Hindlimb muscle (tissue), 1 donor: ENCODE measurements around the gene PCDHGA2. TPM values are rescaled to one million over a fixed set of nuclear protein-coding genes. Genes with fewer than 3 reads are reported as not detected.
"Not testable (repeated sequence)": the region's sequence is repeated elsewhere in the genome, so short reads cannot be mapped to it uniquely, and the experiment has no call there.

Experiments used
- DNase-seq: peaks from one replicate; pipeline ENCODE4 v3.0.0-alpha.2; 2013
- polyA plus RNA-seq: library from polyadenylated mRNA; unstranded; fragments of 120-200 nt; gene quantifications from one replicate; pipeline ENCODE4 v1.2.1, GENCODE V29; 2013; ENCODE audit not compliant: insufficient read length

The PCDHGA2 gene
- polyA plus RNA-seq, 1 donor = 2.1 TPM

DNA sequence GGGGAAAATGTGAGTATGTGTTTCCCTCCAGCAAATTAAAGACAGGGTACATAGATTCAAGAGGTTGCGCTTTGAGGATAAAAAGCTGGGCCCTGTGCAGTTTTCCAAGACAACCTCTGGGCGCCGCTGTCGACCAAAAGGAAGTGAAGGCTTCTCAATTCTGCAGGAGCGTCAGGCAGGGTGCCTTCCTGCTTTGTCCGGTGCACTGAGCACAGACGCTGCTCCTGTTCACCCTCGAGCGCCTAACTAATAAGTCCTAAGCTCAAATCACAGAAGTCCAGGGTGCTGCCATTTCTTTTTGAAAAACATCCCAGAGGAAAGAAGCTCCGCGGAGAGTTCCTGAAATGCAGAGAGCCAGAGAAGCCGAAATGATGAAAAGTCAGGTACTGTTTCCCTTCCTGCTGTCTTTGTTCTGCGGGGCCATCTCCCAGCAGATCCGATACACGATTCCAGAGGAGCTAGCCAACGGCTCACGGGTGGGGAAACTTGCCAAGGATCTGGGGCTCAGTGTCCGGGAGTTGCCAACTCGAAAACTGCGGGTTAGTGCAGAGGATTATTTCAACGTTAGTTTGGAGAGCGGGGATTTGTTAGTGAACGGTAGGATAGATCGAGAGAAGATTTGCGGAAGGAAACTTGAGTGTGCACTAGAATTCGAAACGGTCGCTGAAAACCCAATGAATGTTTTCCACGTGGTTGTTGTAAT is 11.5 kb downstream of the PCDHGA2 start, which contains the start of gene PCDHGB1:
TSS of gene PCDHGB1 (plus strand) at position 183 of the 703 bp plus-strand sequence. CDS start at position 345, 162 bp downstream.
- DNase-seq = no peak

GRCh38 chr5:141351591-141351990 is 13.0 kb downstream of the PCDHGA2 start:
- no peak for DNase-seq

DNA sequence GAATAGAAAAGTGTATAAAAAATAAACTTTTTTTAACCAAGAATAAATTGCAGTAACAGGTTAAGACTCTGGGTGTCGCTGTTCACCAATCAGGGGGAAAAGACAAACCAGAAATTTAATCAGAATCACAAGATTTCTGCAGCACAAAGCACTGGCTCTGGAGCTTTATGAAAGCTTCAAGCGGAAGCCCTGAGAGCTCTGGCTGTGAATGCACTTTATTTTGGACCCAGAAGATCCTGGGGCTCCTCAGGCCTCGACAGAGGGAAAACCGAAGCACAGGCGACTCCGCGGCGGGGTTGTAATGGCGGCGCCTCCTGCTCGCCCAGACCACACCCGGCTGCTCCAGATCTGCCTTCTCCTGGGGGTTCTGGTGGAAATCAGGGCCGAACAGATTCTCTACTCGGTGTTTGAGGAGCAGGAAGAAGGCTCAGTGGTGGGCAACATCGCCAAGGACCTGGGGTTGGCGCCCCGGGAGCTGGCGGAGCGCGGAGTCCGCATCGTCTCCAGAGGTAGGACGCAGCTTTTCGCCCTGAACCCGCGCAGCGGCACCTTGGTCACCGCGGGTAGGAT is 16.4 kb downstream of the PCDHGA2 start, which contains the start of gene PCDHGA4:
TSS of gene PCDHGA4 (plus strand) at position 122 of the 570 bp plus-strand sequence. CDS start at position 209, 87 bp downstream.
- DNase-seq = no peak

GRCh38 chr5:141355641-141356040 is 17.1 kb downstream of the PCDHGA2 start:
- no peak for DNase-seq

DNA sequence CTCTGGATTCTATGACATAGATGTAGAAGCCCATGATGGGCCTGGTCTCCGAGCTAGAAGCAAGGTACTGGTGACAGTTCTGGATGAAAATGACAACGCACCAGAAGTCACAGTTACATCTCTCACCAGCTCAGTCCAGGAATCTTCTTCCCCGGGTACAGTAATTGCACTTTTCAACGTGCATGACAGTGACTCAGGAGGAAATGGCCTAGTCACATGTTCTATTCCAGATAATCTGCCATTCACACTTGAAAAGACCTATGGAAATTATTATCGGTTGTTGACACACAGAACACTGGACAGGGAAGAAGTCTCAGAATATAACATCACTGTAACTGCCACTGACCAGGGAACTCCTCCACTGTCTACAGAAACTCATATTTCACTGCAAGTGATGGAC is 17.6 kb downstream of the PCDHGA2 start:
- no peak for DNase-seq

- DNase-seq = no peak
Observed at GRCh38 chr5:141356950-141357349, 18.4 kb downstream of the PCDHGA2 start.

DNA sequence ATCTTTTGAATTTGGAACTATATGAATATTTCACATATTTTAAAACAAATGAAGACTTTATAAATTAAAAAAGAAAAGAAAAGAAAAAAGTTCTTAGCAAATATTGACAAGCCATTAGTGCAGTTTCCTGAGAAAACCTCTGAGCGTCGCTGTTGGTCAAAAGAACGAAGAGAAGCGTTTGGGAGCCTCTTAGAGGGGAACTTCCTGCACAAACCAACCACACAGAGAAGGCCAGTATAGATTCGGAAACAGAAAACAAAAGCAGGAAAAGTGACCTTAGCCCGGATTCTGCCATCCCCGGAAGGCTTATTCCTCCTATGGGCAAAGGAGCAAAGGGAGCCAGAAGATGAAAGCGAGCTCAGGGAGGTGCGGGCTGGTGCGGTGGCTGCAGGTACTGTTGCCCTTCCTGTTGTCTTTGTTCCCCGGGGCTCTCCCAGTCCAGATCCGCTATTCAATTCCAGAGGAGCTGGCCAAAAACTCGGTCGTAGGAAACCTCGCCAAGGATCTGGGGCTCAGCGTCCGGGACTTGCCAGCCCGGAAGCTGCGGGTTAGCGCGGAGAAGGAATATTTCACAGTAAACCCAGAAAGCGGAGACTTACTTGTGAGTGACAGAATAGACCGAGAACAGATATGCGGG is 21.3 kb downstream of the PCDHGA2 start, which contains the start of gene PCDHGB2:
TSS of gene PCDHGB2 (plus strand) at position 205 of the 637 bp plus-strand sequence. CDS start at position 347, 142 bp downstream.
- DNase-seq = no peak

DNA sequence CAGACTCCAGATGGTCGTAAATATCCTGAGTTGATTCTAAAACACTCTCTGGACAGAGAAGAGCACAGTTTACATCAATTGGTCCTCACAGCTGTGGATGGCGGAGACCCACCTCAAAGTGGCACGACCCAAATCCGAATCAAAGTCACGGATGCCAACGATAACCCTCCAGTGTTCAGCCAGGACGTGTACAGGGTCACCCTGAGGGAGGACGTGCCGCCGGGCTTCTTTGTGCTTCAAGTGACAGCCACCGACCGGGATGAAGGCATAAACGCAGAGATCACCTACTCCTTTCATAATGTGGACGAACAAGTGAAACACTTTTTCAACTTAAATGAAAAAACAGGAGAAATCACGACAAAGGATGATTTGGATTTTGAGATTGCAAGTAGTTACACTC is 22.1 kb downstream of the PCDHGA2 start:
- no peak for DNase-seq

GRCh38 chr5:141362719-141363118 is 24.2 kb downstream of the PCDHGA2 start:
- no peak for DNase-seq

DNA sequence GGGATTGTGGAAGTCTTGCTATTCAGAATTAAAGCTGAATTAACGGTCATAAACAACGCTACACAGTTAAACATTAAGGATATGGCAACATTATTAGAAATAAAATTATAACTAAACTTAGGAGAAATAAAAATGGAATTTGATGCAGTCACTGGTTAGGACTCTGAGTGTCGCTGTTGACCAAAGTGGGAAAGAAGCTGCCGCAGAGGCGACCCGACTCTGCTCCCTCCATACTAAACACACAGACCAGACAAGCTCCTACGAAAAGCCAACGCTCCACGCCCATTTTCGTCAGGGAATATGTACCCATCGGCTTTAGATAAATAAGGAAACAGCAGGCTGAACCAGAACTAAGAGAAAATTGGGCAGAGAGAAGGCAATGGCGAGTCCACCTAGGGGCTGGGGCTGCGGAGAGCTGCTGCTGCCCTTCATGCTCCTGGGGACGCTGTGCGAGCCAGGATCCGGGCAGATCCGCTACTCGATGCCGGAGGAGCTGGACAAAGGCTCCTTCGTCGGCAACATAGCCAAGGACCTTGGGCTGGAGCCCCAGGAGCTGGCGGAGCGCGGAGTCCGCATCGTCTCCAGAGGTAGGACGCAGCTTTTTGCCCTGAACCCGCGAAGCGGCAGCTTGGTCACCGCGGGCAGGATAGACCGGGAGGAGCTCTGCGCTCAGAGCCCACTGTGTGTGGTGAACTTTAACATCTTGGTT is 25.5 kb downstream of the PCDHGA2 start, which contains the start of gene PCDHGA5:
TSS of gene PCDHGA5 (plus strand) at position 211 of the 709 bp plus-strand sequence. CDS start at position 380, 169 bp downstream.
- no peak for DNase-seq

GRCh38 chr5:141366016-141366896 is 27.7 kb downstream of the PCDHGA2 start:
- no peak for DNase-seq

GRCh38 chr5:141369994-141370848 is 31.7 kb downstream of the PCDHGA2 start, which contains the start of gene PCDHGB3:
Gene PCDHGB3, plus strand, starts transcription at chr5:141370242. Its CDS starts 153 bp downstream, at chr5:141370395.
- DNase-seq = no peak

DNA sequence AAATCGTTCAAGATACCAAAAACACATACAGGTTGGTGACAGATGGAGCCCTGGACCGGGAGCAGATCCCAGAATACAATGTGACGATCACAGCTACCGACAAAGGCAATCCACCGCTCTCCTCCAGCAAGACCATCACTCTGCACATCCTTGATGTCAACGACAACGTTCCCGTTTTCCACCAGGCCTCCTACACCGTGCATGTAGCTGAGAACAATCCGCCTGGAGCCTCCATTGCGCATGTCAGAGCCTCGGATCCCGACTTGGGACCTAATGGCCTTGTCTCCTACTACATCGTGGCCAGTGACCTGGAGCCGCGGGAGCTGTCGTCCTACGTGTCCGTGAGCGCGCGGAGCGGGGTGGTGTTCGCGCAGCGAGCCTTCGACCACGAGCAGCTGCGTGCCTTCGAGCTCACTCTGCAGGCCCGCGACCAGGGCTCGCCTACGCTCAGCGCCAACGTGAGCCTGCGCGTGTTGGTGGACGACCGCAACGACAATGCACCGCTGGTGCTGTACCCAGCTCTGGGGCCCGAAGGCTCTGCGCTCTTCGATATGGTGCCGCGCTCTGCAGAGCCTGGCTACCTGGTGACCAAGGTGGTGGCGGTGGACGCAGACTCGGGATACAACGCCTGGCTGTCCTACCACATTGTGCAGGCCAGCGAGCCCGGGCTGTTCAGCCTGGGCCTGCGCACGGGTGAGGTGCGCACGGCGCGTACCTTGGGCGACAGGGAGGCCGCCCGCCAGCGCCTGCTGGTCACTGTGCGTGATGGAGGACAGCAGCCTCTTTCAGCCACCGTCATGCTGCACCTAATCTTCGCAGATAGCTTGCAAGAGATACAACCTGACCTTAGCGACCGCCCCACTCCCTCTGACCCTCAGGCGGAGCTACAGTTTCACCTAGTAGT is 33.3 kb downstream of the PCDHGA2 start:
- DNase-seq = no peak

GRCh38 chr5:141373673-141374317 is 35.2 kb downstream of the PCDHGA2 start, which contains the start of gene PCDHGA6:
Gene PCDHGA6, plus strand, starts transcription at chr5:141373891. Its CDS starts 193 bp downstream, at chr5:141374084.
- no peak for DNase-seq

DNA sequence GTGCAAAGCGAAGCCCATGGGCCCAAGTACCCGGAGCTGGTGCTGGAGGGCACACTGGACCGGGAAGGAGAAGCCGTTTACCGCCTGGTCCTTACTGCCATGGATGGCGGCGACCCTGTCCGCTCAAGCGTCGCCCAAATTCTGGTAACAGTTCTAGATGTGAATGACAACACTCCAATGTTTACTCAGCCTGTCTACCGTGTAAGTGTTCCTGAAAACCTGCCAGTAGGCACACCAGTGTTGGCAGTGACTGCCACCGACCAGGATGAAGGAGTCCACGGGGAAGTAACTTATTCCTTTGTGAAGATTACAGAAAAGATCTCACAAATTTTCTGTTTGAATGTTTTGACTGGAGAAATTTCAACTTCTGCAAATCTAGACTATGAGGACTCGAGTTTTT is 36.1 kb downstream of the PCDHGA2 start:
- DNase-seq = no peak

DNA sequence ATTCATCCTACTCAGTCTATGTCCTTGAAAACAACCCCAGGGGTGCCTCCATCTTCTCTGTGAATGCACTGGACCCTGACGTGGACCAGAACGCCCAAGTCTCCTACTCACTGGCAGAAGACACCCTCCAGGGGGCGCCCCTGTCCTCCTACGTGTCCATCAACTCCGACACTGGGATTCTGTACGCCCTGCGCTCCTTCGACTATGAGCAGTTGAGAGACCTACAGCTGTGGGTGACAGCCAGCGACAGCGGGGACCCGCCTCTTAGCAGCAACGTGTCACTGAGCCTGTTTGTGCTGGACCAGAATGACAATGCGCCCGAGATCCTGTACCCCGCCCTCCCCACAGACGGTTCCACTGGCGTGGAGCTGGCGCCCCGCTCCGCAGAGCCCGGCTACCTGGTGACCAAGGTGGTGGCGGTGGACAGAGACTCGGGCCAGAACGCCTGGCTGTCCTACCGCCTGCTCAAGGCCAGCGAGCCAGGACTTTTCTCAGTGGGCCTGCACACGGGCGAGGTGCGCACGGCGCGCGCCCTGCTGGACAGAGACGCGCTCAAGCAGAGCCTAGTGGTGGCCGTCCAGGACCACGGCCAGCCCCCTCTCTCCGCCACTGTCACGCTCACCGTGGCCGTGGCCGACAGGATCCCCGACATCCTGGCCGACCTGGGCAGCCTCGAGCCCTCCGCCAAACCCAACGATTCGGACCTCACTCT is 37.0 kb downstream of the PCDHGA2 start:
- not testable (repeated sequence) for DNase-seq

DNA sequence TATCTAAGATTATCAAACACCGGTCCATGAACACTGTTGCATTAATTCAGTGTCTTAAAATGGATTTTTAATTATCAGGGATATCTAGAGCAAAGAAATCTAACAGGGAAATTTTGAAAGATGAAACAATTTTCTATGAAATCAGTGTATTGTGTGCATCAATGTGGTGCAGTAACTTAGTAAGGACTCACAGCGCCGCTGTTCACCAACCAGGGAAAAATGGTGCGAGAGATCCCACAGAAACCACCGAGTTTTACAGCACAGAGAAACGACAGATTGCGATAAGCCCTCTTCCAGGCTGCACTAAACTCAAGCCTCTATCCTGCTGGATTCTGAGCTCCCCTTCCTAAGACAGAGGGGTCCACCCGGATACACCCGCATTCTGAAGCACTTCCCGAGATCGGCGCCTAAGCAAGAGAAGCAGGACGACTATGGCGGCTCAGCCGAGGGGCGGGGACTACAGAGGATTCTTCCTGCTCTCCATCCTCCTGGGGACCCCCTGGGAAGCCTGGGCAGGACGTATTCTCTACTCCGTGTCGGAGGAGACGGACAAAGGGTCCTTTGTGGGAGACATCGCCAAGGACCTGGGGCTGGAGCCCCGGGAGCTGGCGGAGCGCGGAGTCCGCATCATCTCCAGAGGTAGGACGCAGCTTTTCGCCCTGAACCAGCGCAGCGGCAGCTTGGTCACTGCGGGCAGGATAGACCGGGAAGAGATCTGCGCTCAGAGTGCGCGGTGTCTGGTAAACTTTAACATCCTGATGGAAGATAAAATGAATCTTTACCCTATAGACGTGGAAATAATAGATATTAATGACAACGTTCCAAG is 44.1 kb downstream of the PCDHGA2 start, which contains the start of gene PCDHGA7:
TSS of gene PCDHGA7 (plus strand) at position 274 of the 826 bp plus-strand sequence. CDS start at position 432, 158 bp downstream.
- DNase-seq = no peak
